Ascending aorta (tissue), 2 donors: ENCODE measurements around the gene C17orf50. TPM values are rescaled to one million over a fixed set of nuclear protein-coding genes. Genes with fewer than 3 reads are reported as not detected.

Experiments used
- DNase-seq, 2 donors: peaks; one replicate each; pipeline ENCODE4 v3.0.0-alpha.2; 2019; ENCODE audit warnings: low spot score in 2 of 2
- H3K27ac ChIP-seq, 2 donors: fragments of 200-600 bp; sonication (generic); one replicate each; pipeline ENCODE4 v1.5.1; 2016 to 2017; ENCODE audit warnings: mild to moderate bottlenecking in 1 of 2
- H3K27me3 ChIP-seq: fragments of 200-600 bp; sonication (generic); one replicate; pipeline ENCODE4 v1.5.1; 2017
- H3K36me3 ChIP-seq, 2 donors: fragments of 200-600 bp; sonication (generic); one replicate each; pipeline ENCODE4 v1.5.1; 2016
- H3K4me1 ChIP-seq, 2 donors: fragments of 200-600 bp; sonication (generic); one replicate each; pipeline ENCODE4 v1.5.1; 2016 to 2017; ENCODE audit warnings: mild to moderate bottlenecking in 1 of 2
- H3K4me3 ChIP-seq, 2 donors: fragments of 200-600 bp; sonication (generic); one replicate each; pipeline ENCODE4 v1.5.1; 2016 to 2017; ENCODE audit warnings: mild to moderate bottlenecking in 1 of 2
- H3K9me3 ChIP-seq, 2 donors: fragments of 200-600 bp; sonication (generic); one replicate each; pipeline ENCODE4 v1.5.1; 2016
- CTCF ChIP-seq, 3 experiments: fragments of 200-600 bp in 2 of 3; fragments of 450-650 bp in 1 of 3; sonication (generic) in 2 of 3; IDR thresholded peaks; one replicate each; pipeline ENCODE4 v1.5.1; 2016 to 2019; ENCODE audit warnings: antibody characterized with exemption in 3 of 3, mild to moderate bottlenecking in 1 of 3, moderate library complexity in 1 of 3
- intact Hi-C: fragments of 100-400 bp; cut with DNase I; formaldehyde crosslinking; loops from one replicate; pipeline ENCODE4 v1.15.1; 2023
- total RNA-seq: library from RNA; depleted of rRNA; stranded (reverse); fragments of >200 nt; gene quantifications from one replicate; pipeline ENCODE4 v1.1.0, GENCODE V29; 2016

The C17orf50 gene
- total RNA-seq, 1 donor from 2014 or later: not detected

DNA sequence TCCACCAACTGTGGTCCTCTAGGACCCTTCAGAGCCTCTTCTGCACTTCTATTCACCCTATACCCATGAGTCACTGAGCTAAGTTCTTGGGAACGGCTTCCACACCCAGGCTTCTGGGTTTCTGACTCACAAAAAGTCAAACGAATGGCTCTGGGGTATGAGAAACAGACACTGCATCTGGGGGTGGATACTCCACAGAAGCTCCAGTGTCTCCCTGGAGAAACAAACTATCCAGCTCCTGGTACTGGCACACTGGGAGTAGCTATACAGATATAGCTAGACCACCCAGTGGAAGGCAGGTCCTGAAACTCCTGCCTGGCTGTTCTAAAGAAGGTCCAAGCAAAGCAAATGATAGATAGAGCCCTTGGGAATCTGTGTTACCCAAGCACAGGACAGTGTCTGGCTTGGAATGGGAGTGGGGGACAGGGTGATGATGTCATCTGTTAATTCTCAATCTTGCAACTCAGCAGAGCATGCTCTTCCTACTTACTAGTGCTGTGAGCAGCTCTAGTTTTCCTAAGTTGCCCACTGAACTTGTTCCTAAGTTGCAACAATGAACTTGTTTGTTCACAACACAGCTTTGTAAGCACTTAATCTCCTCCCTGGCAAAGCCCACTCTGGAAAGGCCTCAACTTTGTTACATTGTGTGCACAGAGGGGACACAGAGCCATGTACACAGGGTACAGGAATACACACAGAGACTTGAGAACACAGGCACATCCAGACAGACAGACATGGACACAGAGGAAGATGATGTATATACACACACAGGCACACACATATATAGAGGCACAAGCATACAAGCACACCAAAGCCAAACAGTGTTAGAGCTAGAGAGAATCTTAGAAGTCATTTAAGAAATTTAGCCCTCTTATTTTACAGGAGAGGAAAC is 28.0 kb downstream of the C17orf50 start:
- H3K27ac ChIP-seq: peak overlapping the region; percentile 6 to 21

DNA sequence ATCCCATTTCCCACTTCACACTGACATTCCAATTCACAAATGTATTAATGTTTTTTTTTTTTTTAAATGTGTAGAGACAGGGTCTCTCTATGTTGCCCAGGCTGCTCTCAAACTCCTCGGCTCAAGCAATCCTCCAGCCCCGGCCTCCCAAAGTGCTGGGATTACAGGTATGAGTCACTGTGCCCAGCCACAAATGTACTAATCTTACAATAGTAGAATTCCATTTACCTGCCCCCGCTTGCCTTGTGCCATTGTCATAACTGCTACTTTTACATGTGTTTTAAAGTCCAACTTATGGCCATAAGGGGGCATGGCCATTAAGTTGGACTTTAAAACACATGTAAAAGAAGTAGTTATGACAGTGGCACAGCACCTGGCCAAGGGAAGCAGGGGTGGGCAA is 30.2 kb downstream of the C17orf50 start:
- peak in 1 of 2 donors; percentile 18 for DNase-seq
- H3K27ac ChIP-seq: no peak overlapping the region
- H3K36me3 ChIP-seq: no peaks in the 10 kb centered on the region
- H3K9me3 ChIP-seq: no peaks in the 10 kb centered on the region
- intact Hi-C loops: no loop called here
- no peaks in the 10 kb centered on the region for H3K27me3 ChIP-seq
- peaks cover 0 to 8% of the 10 kb centered on the region in 2 donors for H3K4me1 ChIP-seq
- H3K4me3 ChIP-seq: no peak overlapping the region
- TF ChIP-seq CTCF (IDR thresholded peaks at IDR 0.05): no peak

More for the DNA sequence above, 28.0 kb downstream of the C17orf50 start:
- intact Hi-C loops: no loop called here
- TF ChIP-seq CTCF (IDR thresholded peaks at IDR 0.05): no peak
- peak in 1 of 2 donors; percentile 65 for DNase-seq
- H3K4me1 ChIP-seq: peaks cover 3 to 18% of the 10 kb centered on the region in 2 donors
- H3K9me3 ChIP-seq: no peaks in the 10 kb centered on the region
- no peaks in the 10 kb centered on the region for H3K36me3 ChIP-seq
- no peaks in the 10 kb centered on the region for H3K27me3 ChIP-seq
- H3K4me3 ChIP-seq: no peak overlapping the region

DNA sequence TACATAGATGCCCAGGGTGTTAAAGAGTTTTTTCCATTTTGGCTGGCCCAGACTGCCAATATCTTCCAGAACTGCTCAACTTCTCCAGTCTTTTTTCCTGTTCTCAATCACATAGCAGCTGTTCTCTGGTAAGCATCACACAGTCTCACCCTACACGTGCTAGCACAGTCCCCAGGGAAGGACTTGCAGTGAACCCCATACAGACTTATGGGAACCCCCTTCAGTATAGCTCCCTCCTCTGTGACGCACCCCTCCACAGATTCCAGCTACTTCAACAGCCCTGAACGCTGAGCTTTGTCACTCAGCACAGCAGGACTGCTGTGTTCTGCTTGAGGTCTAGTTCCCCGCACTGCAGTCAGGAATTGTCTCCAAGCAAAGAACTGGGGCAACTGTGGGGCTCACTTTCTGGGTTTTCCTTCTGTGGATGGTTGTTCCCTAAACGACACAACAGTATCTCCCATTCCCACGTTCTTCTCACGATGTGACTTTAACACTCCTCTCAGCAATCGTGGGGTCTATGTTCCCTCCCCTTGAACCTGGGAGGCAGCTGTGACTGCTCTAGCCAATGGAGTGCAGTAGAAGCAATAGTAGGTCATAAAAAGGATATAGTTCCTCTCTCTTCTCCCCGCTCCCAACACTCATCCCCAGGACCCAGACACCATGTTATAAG is 31.1 kb downstream of the C17orf50 start:
- no peak for TF ChIP-seq CTCF (IDR thresholded peaks at IDR 0.05)
- H3K36me3 ChIP-seq: no peaks in the 10 kb centered on the region
- intact Hi-C loops: no loop called here
- DNase-seq: no peak
- no peaks in the 10 kb centered on the region for H3K9me3 ChIP-seq
- H3K27me3 ChIP-seq: no peaks in the 10 kb centered on the region
- H3K4me1 ChIP-seq: peaks cover 0 to 8% of the 10 kb centered on the region in 2 donors
- H3K27ac ChIP-seq: no peak overlapping the region
- H3K4me3 ChIP-seq: no peak overlapping the region

GRCh38 chr17:35793257-35793656 is 32.6 kb downstream of the C17orf50 start:
- H3K27ac ChIP-seq: no peak overlapping the region
- intact Hi-C loops: no loop called here

More at GRCh38 chr17:35793257-35793656, 32.6 kb downstream of the C17orf50 start:
- Histone ChIP-seq H3K36me3 (no peaks in the 10 kb centered on the region), H3K4me3 (no peak overlapping the region), H3K9me3 (no peaks in the 10 kb centered on the region), H3K27me3 (no peaks in the 10 kb centered on the region), H3K4me1 (peaks cover 0 to 8% of the 10 kb centered on the region in 2 donors)
- DNase-seq: no peak
- no peak for TF ChIP-seq CTCF (IDR thresholded peaks at IDR 0.05)
